Motor neuron (in vitro differentiated cells): Measurements from ENCODE around the gene MEIG1. TPM values are rescaled to one million over a fixed set of nuclear protein-coding genes. Genes with fewer than 3 reads are reported as not detected.
"Not testable (repeated sequence)": the region's sequence is repeated elsewhere in the genome, so short reads cannot be mapped to it uniquely, and the experiment has no call there.

ENCODE experiments used
- ATAC-seq, 8 experiments: fragments of 200-7000 bp; cut with Tn5 transposase; replicated peaks in 6 of 8; 2 replicates each; pipeline ENCODE4 v1.8.0; 2021; ENCODE audit warnings: mild to moderate bottlenecking in 8 of 8, moderate library complexity in 8 of 8
- H3K27ac ChIP-seq, 2 donors: fragments of 250-450 bp; sonication (Bioruptor Pico); 2 replicates each; pipeline ENCODE4 v1.9.0; 2021; ENCODE audit warnings: antibody characterized with exemption in 2 of 2, mild to moderate bottlenecking in 2 of 2, moderate library complexity in 1 of 2
- H3K4me1 ChIP-seq, 2 donors: fragments of 250-450 bp; sonication (Bioruptor Pico); replicated peaks in 1 of 2; 2 replicates each; pipeline ENCODE4 v1.6.1; 2021; ENCODE audit warnings: antibody characterized with exemption in 2 of 2, mild to moderate bottlenecking in 2 of 2, moderate library complexity in 1 of 2
- H3K4me3 ChIP-seq, 5 donors: fragments of 250-450 bp; sonication (Bioruptor Pico); 2 replicates each; pipeline ENCODE4 v1.9.0; 2021; ENCODE audit warnings: antibody characterized with exemption in 5 of 5, mild to moderate bottlenecking in 5 of 5, moderate library complexity in 4 of 5
- WGBS, 10 experiments: fragments of 450-650 bp; shearing (Covaris generic); methylation state at CpG; one replicate each; pipeline ENCODE4 v1.0.0; 2022; 5-methylcytosine and 5-hydroxymethylcytosine counted together
- in situ Hi-C, 9 experiments: fragments of 400-800 bp; cut with MboI; loops; one replicate each; pipeline ENCODE4 v1.15.0; 2021; ENCODE audit warnings: low sequenced_read_pairs in 9 of 9, low pct_unique_long_range_greater_than_20kb in 2 of 9; ENCODE audit not compliant: unreplicated experiment in 9 of 9
- total RNA-seq, 8 experiments: library from RNA; unstranded; fragments of 300-600 nt; gene quantifications; 2 replicates each; pipeline versions ENCODE4 v1.2.3 to v1.2.4, GENCODE V29; 2022

MEIG1 gene
- total RNA-seq, 8 experiments from 2014 or later = 1.3 to 3.3 (median 2.1) TPM; not detected in 2

DNA sequence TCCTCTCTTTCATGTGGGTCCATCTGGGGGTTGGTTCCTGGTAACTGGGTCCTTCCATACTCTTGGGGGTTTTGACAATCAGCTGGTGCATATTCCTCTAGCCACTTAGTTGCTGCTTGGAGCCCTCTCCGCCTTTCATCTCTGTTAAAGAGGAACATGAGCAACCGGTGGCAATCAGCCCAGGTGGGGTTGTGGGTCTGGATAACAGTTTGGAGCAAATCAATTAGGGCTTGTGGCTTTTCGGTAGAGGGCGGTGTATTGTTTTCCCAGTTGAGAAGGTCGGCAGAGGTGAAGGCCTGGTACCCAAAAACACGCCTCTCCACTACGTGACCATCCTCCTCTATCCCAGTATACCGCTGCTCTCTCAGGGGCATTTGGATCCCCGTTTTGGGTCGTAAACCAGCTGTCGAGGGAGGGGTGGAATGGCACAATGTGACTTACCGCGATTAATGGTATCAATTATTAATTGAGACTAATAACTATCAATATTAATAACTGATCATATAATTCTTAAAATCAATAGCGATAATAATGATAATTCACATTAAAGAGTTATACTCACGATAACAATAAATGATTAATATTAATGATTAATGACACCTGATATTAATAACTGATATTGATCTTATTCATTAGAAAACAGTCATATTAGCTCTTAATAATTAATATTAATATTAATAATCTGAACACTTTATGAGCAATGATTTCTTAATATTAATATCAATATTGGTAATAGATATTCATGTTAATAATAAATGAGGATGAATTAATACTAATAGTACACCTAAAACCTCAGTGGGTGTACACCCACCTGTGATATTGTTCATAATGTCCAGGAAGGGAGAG lies 15.2 kb downstream of the MEIG1 start:
- H3K4me3 ChIP-seq, ATAC-seq, in situ Hi-C loops, H3K4me1 ChIP-seq, H3K27ac ChIP-seq: not testable (repeated sequence)
- WGBS, 10 experiments = 33 to 100% (median 74%) methylated on average over 1 to 8 of the region's 15 CpGs; no CpG with 5 or more reads in 1 of the 10 experiments

DNA sequence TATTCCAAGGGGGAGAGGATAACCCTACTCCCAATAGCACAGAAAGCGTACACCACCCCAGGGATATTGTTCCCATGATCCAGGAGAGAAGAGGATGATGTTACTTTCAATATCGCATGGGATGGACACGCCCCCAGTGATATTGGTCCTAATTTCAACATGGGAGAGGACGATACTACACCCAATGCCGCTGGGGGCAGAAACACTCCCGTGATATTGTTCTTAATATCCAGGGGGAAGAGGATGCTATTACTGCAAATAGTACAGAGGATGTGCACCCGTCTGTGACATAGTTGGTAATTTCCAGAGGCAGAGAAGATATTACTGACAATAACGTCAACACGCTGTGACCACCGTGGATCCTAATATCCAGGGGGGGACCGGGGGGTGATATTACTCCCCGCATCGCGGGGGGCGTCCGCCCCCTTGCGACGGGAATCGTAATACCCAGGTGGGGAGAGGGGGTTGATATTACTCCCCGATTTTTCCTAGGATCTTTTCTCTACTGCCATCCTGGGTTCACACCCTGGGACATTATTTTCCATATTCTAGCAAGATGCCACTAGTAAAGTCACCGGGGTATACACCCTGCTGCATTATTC lies 16.6 kb downstream of the MEIG1 start:
- H3K4me3 ChIP-seq = no peak overlapping the region
- H3K4me1 ChIP-seq = no peaks in the 10 kb centered on the region
- WGBS, 10 experiments = 10 to 100% (median 58%) methylated on average over 1 to 7 of the region's 21 CpGs; no CpG with 5 or more reads in 2 of the 10 experiments
- H3K27ac ChIP-seq = no peak overlapping the region
- no peak for ATAC-seq
- in situ Hi-C loops = no loop called here

DNA sequence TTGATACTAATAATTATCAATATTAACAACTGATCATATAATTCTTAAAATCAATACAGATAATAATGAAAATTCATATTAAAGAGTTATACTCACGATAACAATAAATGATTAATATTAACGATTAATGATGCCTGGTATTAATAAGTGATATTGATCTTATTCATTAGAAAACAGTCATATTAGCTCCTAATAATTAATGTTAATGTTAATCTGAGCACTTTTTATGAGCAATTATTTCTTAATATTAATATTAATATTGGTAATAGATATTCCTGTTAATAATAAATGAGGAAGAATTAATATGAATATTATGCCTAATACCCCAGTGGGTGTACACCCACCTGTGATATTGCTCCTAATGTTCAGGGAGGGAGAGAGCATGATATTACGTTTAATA lies 23.6 kb downstream of the MEIG1 start:
- Histone ChIP-seq H3K4me1 (no peaks in the 10 kb centered on the region), H3K27ac (no peak overlapping the region), H3K4me3 (no peak overlapping the region)
- in situ Hi-C loops = no loop called here
- 58 to 100% (median 73%) methylated on average over 1 to 3 of the region's 3 CpGs; no CpG with 5 or more reads in 2 of the 10 experiments for WGBS, 10 experiments
- ATAC-seq = no peak

DNA sequence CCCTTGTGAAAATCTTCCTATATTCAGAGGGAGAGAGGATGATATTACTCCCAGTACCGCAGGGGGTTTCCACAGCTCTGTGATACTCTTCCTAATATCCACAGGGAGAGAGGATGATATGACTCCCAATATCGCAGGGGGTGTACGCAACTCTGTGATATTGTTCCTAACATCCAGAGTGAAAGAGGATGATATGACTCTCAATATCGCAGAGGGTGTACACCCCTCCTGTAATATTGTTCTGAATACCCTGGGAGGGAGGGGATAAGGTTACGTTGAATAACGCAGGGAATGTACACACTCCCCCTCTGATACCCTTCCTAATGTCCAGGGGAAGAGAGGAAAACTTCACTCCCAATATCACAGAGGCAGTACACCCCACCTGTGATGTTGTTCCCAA lies 30.4 kb downstream of the MEIG1 start:
- H3K27ac ChIP-seq, in situ Hi-C loops, H3K4me1 ChIP-seq, ATAC-seq, H3K4me3 ChIP-seq: not testable (repeated sequence)
- WGBS, 10 experiments = 83 to 95% methylated on average over 2 to 3 of the region's 6 CpGs; no CpG with 5 or more reads in 8 of the 10 experiments

DNA sequence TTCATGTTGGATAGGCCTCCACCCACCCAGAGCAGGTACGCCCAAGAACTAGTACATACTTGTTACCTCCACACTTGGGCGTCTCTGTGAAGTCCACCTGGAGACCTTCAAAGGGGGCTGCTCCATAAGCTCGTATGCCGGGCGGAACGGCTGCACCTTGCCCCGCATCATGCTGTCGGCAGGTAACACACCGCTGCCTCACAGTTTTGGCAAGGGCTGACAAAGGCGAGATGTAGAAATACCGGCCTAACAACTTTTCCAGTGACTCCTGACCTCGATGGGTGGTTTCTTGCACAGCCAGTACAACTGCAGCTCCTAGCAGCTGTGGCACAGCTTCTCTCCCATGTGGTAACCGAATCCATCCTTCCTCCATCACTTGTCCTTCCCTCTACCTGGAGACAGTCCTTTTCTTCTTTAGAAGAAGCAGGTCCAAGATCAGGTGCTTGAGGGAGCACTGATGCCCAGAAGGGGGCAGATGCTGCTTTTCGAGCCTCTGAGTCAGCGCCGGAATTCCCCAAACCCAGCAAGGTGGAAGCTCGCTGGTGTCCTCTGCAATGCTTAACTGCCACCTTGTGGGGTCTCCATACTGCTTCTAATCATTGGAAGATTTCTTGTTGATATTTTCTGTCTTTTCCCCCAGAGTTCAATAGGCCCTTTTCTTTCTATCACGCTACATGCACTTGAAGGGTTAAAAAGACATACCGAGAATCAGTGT lies 32.0 kb downstream of the MEIG1 start:
- H3K4me3 ChIP-seq, H3K4me1 ChIP-seq, ATAC-seq, H3K27ac ChIP-seq, in situ Hi-C loops: not testable (repeated sequence)
- WGBS, 10 experiments = 30 to 100% (median 57%) methylated on average over 1 to 6 of the region's 19 CpGs; no CpG with 5 or more reads in 6 of the 10 experiments

GRCh38 chr10:14992336-14992735 lies 33.1 kb downstream of the MEIG1 start:
- ATAC-seq, H3K4me1 ChIP-seq, H3K27ac ChIP-seq, in situ Hi-C loops, H3K4me3 ChIP-seq: not testable (repeated sequence)
- 44 to 97% (median 81%) methylated on average over 1 to 8 of the region's 9 CpGs; no CpG with 5 or more reads in 4 of the 10 experiments for WGBS, 10 experiments

- H3K27ac ChIP-seq, H3K4me1 ChIP-seq, H3K4me3 ChIP-seq, ATAC-seq, in situ Hi-C loops: not testable (repeated sequence)
- 20 to 90% (median 75%) methylated on average over 1 to 15 of the region's 32 CpGs; no CpG with 5 or more reads in 1 of the 10 experiments for WGBS, 10 experiments
Observed at GRCh38 chr10:14993500-14994455, 34.6 kb downstream of the MEIG1 start.

DNA sequence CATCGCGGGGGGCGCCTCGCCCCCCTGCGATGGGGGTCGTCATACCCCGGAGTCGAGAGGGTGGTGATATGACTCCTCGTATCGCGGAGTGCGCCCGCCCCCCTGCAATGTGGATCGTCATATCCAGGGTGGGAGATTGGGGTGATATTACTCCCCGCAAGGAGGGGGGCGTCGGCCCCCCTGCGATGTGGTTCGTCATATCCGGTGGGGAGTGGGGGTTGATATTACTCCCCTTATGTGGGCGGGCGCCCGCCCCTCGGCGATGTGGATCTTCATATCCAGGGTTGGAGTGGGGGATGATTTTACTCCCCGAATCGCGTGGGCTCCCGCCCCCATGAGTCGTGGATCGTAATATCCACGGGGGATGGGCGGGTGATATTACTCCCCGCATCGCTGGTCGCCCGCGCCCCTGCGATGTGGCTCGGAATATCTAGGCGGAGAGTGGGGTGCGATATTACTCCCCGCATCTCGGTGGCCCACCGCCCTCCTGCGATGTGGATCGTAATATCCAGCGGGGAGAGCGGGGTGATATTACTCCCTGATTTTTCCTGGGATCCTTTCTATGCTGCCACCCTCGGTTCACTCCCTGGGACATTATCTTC lies 36.9 kb downstream of the MEIG1 start:
- Histone ChIP-seq H3K27ac (no peak overlapping the region), H3K4me3 (peak overlapping the region in 1 of 5 donors; percentile 52), H3K4me1 (peaks cover 0 to 5% of the 10 kb centered on the region in 2 donors)
- peak in 1 of 8 experiments; percentile 59 for ATAC-seq
- in situ Hi-C loops = no loop called here
- 48 to 90% (median 77%) methylated on average over 2 to 15 of the region's 50 CpGs; no CpG with 5 or more reads in 3 of the 10 experiments for WGBS, 10 experiments

- ATAC-seq, in situ Hi-C loops, H3K4me3 ChIP-seq, H3K4me1 ChIP-seq, H3K27ac ChIP-seq: not testable (repeated sequence)
- WGBS, 10 experiments = 20 to 95% (median 70%) methylated on average over 1 to 5 of the region's 5 CpGs; no CpG with 5 or more reads in 5 of the 10 experiments
Observed at GRCh38 chr10:15013530-15013929, 54.3 kb downstream of the MEIG1 start.

DNA sequence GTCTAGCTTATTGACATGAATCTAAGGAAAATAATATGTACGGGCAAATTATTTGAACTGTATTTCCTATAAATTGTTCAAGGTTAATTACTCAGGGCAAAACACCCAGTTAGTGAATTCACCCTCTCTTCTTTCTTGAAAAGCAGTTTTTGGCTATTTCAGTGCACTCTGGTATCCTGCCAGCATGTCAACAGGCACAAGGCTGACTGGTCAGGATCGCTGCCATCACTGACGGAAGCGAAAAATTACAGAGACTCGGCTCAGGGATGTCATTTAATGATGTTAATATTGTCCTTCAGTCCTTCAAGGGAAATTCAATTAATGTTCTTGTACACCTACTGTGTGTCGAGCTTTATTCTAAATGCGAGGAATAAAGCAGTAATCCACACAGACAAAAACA lies 56.3 kb downstream of the MEIG1 start:
- Histone ChIP-seq H3K4me3 (no peak overlapping the region), H3K4me1 (no peaks in the 10 kb centered on the region), H3K27ac (no peak overlapping the region)
- 0 to 100% (median 87%) methylated on average over 1 to 7 of the region's 7 CpGs for WGBS, 10 experiments
- no peak for ATAC-seq
- in situ Hi-C loops = no loop called here

- H3K4me1 ChIP-seq, in situ Hi-C loops, H3K4me3 ChIP-seq, H3K27ac ChIP-seq, ATAC-seq: not testable (repeated sequence)
- WGBS, 10 experiments = 20 to 100% (median 100%) methylated on average over 1 to 2 of the region's 5 CpGs; no CpG with 5 or more reads in 4 of the 10 experiments
Observed at GRCh38 chr10:15020966-15021365, 61.8 kb downstream of the MEIG1 start.
